ENCODE results near the gene KCNN1.

KCNN1 gene

GRCh38 chr19:17947815-17948513 is 18.9 kb upstream of the KCNN1 start:
- peak; percentile 98 for DNase-seq (ENCODE audit: low read depth)

- no peak for DNase-seq (ENCODE audit: low read depth)
These were observed 18.4 kb upstream of the KCNN1 start for GRCh38 chr19:17948514-17948900.

GRCh38 chr19:17948931-17949930 is 17.7 kb upstream of the KCNN1 start:
- DNase-seq (ENCODE audit: low read depth): no peak

GRCh38 chr19:17949956-17950309 is 17.0 kb upstream of the KCNN1 start:
- no peak for DNase-seq (ENCODE audit: low read depth)

- peak; percentile 22 for DNase-seq (ENCODE audit: low read depth)
These were observed 16.4 kb upstream of the KCNN1 start for GRCh38 chr19:17950310-17951156.

- no peak for DNase-seq (ENCODE audit: low read depth)
These were observed 15.5 kb upstream of the KCNN1 start for GRCh38 chr19:17951157-17951989.

GRCh38 chr19:17951990-17952976 is 14.6 kb upstream of the KCNN1 start:
- DNase-seq (ENCODE audit: low read depth): no peak

GRCh38 chr19:17953316-17953801 is 13.5 kb upstream of the KCNN1 start:
- DNase-seq (ENCODE audit: low read depth): no peak

- no peak for DNase-seq (ENCODE audit: low read depth)
These were observed 13.0 kb upstream of the KCNN1 start for GRCh38 chr19:17953869-17954268.

GRCh38 chr19:17954401-17954800 is 12.5 kb upstream of the KCNN1 start:
- DNase-seq (ENCODE audit: low read depth): no peak

GRCh38 chr19:17957149-17957849 is 9.6 kb upstream of the KCNN1 start:
- DNase-seq (ENCODE audit: low read depth): no peak

GRCh38 chr19:17957885-17958284 is 9.0 kb upstream of the KCNN1 start:
- no peak for DNase-seq (ENCODE audit: low read depth)

GRCh38 chr19:17963936-17964691 is 2.8 kb upstream of the KCNN1 start:
- no peak for DNase-seq (ENCODE audit: low read depth)

GRCh38 chr19:17965370-17966128 is 1.4 kb upstream of the KCNN1 start:
- no peak for DNase-seq (ENCODE audit: low read depth)

GRCh38 chr19:17966129-17966483 is 801 bp upstream of the KCNN1 start:
- no peak for DNase-seq (ENCODE audit: low read depth)

GRCh38 chr19:17967257-17968051 is 547 bp downstream of the KCNN1 start:
- DNase-seq (ENCODE audit: low read depth): no peak

- DNase-seq (ENCODE audit: low read depth): no peak
These were observed 1.5 kb downstream of the KCNN1 start for GRCh38 chr19:17968362-17968761.
